HepG2 (cell line): ENCODE measurements around the gene NID1. TPM values are rescaled to one million over a fixed set of nuclear protein-coding genes. Genes with fewer than 3 reads are reported as not detected.

Experiments used
- ATAC-seq: fragments of 200-7000 bp; cut with Tn5 transposase; 3 replicates; pipeline ENCODE4 v1.9.1; 2020; ENCODE audit warnings: mild to moderate bottlenecking, moderate library complexity
- BruUV-seq: library from RNA; stranded (reverse); fragments of 400-500 nt; replicated peaks from 2 replicates; lab custom pipeline; 2021; lab: Mats Ljungman, UMichigan
- CTCF ChIA-PET: fragments of 300-600 bp; formaldehyde crosslinking; extraction: SDS; loops from one replicate; lab custom pipeline; 2021; ENCODE audit warnings: low total read pairs, inconsistent platforms, low intra/inter-chr PET ratio; lab: Yijun Ruan, JAX
- POLR2A ChIA-PET: fragments of 350-600 bp; sonication (Branson Sonifier 250); formaldehyde crosslinking; loops from one replicate; lab custom pipeline; 2020; ENCODE audit warnings: antibody characterized with exemption, inconsistent platforms; lab: Yijun Ruan, JAX
- DNase-seq: peaks from one replicate; pipeline ENCODE4 v3.0.0-alpha.2; 2015; ENCODE audit warnings: low spot score
- FAIRE-seq: peaks from 3 replicates; lab custom pipeline; 2011; peaks lifted over from hg19 to GRCh38; lab: Jason Lieb, UNC
- H2AFZ ChIP-seq: one replicate; pipeline ENCODE4 v1.6.1; 2011; ENCODE audit warnings: low read length, inconsistent platforms
- H3K27ac ChIP-seq: fragments of 300-600 bp; 3 replicates; pipeline ENCODE4 v1.8.0; 2011; ENCODE audit warnings: mixed run types, mild to moderate bottlenecking, mixed read lengths, low read length, inconsistent platforms; ENCODE audit not compliant: insufficient read depth; ENCODE audit errors: extremely low read length
- H3K27me3 ChIP-seq, 2 experiments: fragments of 200-600 bp in 1 of 2; 2 replicates in 1 of 2; 3 replicates in 1 of 2; pipeline versions ENCODE4 v1.6.0 to v1.8.0; 2011; ENCODE audit warnings: low read length in 2 of 2, mild to moderate bottlenecking in 2 of 2, moderate library complexity in 2 of 2, inconsistent platforms in 1 of 2; ENCODE audit not compliant: insufficient read depth in 2 of 2, control insufficient read depth in 1 of 2
- H3K36me3 ChIP-seq, 2 experiments: fragments of 200-600 bp in 1 of 2; replicated peaks in 1 of 2; 2 replicates in 1 of 2; 3 replicates in 1 of 2; pipeline versions ENCODE4 v1.5.1 to v1.8.0; 2011; ENCODE audit warnings: low read length in 2 of 2, inconsistent platforms in 1 of 2; ENCODE audit not compliant: insufficient read depth in 2 of 2, control insufficient read depth in 1 of 2
- H3K4me1 ChIP-seq: 2 replicates; pipeline ENCODE4 v1.5.1; 2012; ENCODE audit warnings: low read length, inconsistent platforms; ENCODE audit not compliant: insufficient read depth
- H3K4me2 ChIP-seq: 2 replicates; pipeline ENCODE4 v1.6.0; 2011; ENCODE audit warnings: low read depth, low read length, inconsistent platforms
- H3K4me3 ChIP-seq, 3 experiments: fragments of 200-600 bp in 1 of 3; sonication (generic), shearing (Covaris generic) in 1 of 3; replicated peaks in 1 of 3; 2 replicates each; pipeline ENCODE4 v1.5.1; 2011 to 2016; ENCODE audit warnings: low read length in 3 of 3, inconsistent platforms in 2 of 3, low read depth in 2 of 3, mild to moderate bottlenecking in 2 of 3, control low read depth in 1 of 3, mixed read lengths in 1 of 3; ENCODE audit not compliant: insufficient read depth in 1 of 3
- H3K79me2 ChIP-seq: one replicate; pipeline ENCODE4 v1.6.1; 2011; ENCODE audit warnings: low read length, inconsistent platforms; ENCODE audit not compliant: insufficient read depth
- H3K9ac ChIP-seq: 2 replicates; pipeline ENCODE4 v1.6.0; 2011; ENCODE audit warnings: mild to moderate bottlenecking, low read depth, low read length, inconsistent platforms; ENCODE audit not compliant: insufficient read depth
- H3K9me3 ChIP-seq: 2 replicates; pipeline ENCODE4 v1.5.1; 2012; ENCODE audit warnings: mild to moderate bottlenecking, low read length
- H4K20me1 ChIP-seq: 2 replicates; pipeline ENCODE4 v1.6.0; 2011; ENCODE audit warnings: inconsistent platforms, mild to moderate bottlenecking, low read length, moderate library complexity; ENCODE audit not compliant: insufficient read depth
- BCL6 ChIP-seq: IDR thresholded peaks from 2 replicates; pipeline ENCODE4 v1.6.1; 2016; ENCODE audit warnings: missing genetic modification reagents, missing compliant biosample characterization
- ELF1 ChIP-seq: sonication (generic); formaldehyde crosslinking; IDR thresholded peaks from 2 replicates; pipeline ENCODE4 v1.4.0; 2020; ENCODE audit warnings: missing genetic modification reagents
- FOXA3 ChIP-seq: IDR thresholded peaks from 2 replicates; pipeline ENCODE4 v1.6.1; 2016; ENCODE audit warnings: missing genetic modification reagents, missing compliant biosample characterization
- NCOA2 ChIP-seq: sonication (generic); formaldehyde crosslinking; IDR thresholded peaks from 2 replicates; pipeline ENCODE4 v1.8.0; 2022; ENCODE audit warnings: inconsistent platforms
- PAF1 ChIP-seq: IDR thresholded peaks from 2 replicates; pipeline ENCODE4 v1.6.1; 2016; ENCODE audit warnings: missing genetic modification reagents, missing compliant biosample characterization
- PBX3 ChIP-seq: sonication (generic); formaldehyde crosslinking; IDR thresholded peaks from 2 replicates; pipeline ENCODE4 v1.8.1; 2023; ENCODE audit warnings: missing genetic modification reagents, inconsistent platforms, borderline replicate concordance
- RCOR2 ChIP-seq: IDR thresholded peaks from 2 replicates; pipeline ENCODE4 v1.6.1; 2016; ENCODE audit warnings: missing biosample characterization, missing genetic modification reagents
- RNF219 ChIP-seq: sonication (generic); formaldehyde crosslinking; IDR thresholded peaks from 2 replicates; pipeline ENCODE4 v1.5.0; 2020; ENCODE audit warnings: mild to moderate bottlenecking, missing genetic modification reagents
- SMAD3 ChIP-seq: sonication (generic); formaldehyde crosslinking; IDR thresholded peaks from 2 replicates; pipeline ENCODE4 v1.4.0; 2020; ENCODE audit warnings: missing genetic modification reagents
- SOX13 ChIP-seq, 3 experiments: fragments of 450-650 bp in 1 of 3; sonication (generic) in 1 of 3; formaldehyde crosslinking in 1 of 3; IDR thresholded peaks in 2 of 3; conservative IDR thresholded peaks in 1 of 3; 2 replicates each; pipeline versions ENCODE4 v1.5.0 to v1.6.1; 2016 to 2020; ENCODE audit warnings: antibody characterized with exemption in 1 of 3, mild to moderate bottlenecking in 1 of 3, missing compliant biosample characterization in 1 of 3, missing genetic modification reagents in 1 of 3, moderate library complexity in 1 of 3
- SOX5 ChIP-seq: IDR thresholded peaks from 2 replicates; pipeline ENCODE4 v1.6.1; 2016; ENCODE audit warnings: borderline replicate concordance
- SOX6 ChIP-seq, 2 experiments: fragments of 450-650 bp in 1 of 2; sonication (generic) in 1 of 2; formaldehyde crosslinking in 1 of 2; IDR thresholded peaks; 2 replicates each; pipeline versions ENCODE4 v1.4.0 to v1.6.1; 2017 to 2020; ENCODE audit warnings: antibody characterized with exemption in 1 of 2, mild to moderate bottlenecking in 1 of 2, missing genetic modification reagents in 1 of 2
- ZNF362 ChIP-seq: sonication (generic); formaldehyde crosslinking; IDR thresholded peaks from 2 replicates; pipeline ENCODE4 v1.4.0; 2020; ENCODE audit warnings: missing genetic modification reagents, mild to moderate bottlenecking, borderline replicate concordance
- ZNF451 ChIP-seq: sonication (generic); formaldehyde crosslinking; IDR thresholded peaks from 2 replicates; pipeline ENCODE4 v1.5.0; 2020; ENCODE audit warnings: mild to moderate bottlenecking, missing genetic modification reagents
- ZNF619 ChIP-seq: sonication (generic); formaldehyde crosslinking; IDR thresholded peaks from 2 replicates; pipeline ENCODE4 v1.4.0; 2020; ENCODE audit warnings: mild to moderate bottlenecking, missing genetic modification reagents
- ZNF740 ChIP-seq: sonication (generic); formaldehyde crosslinking; IDR thresholded peaks from 2 replicates; pipeline ENCODE4 v1.4.0; 2020; ENCODE audit warnings: missing genetic modification reagents
- ZNF816 ChIP-seq: sonication (generic); formaldehyde crosslinking; IDR thresholded peaks from 2 replicates; pipeline ENCODE4 v1.8.0; 2022; ENCODE audit warnings: missing genetic modification reagents, mild to moderate bottlenecking, borderline replicate concordance
- WGBS: methylation state at CpG from one replicate; pipeline ENCODE4 v1.1.6; 2017; ENCODE audit warnings: low lambda C conversion rate; 5-methylcytosine and 5-hydroxymethylcytosine counted together
- in situ Hi-C: cut with HindIII; loops from 2 replicates; pipeline ENCODE4 v1.10.0; 2017; ENCODE audit warnings: low pct_unique_long_range_greater_than_20kb; ENCODE audit not compliant: extremely low pct_ligation_motif_present
- intact Hi-C: fragments of 100-400 bp; cut with micrococcal nuclease; formaldehyde crosslinking; loops from one replicate; pipeline ENCODE4 v1.10.0; 2022; ENCODE audit not compliant: unreplicated experiment
- polyA plus RNA-seq, 8 experiments: library from polyadenylated mRNA; depleted of rRNA in 3 of 8; stranded (reverse) in 7 of 8; unstranded in 1 of 8; fragments of >200 nt; fragmentation: Illumina TruSeq in 4 of 8; extraction: Trizol in 4 of 8; gene quantifications; 2 replicates each; pipeline versions ENCODE4 v1.2.1 to v1.2.3, GENCODE V29; 2011 to 2016; ENCODE audit warnings: low read depth in 4 of 8, missing spikeins in 1 of 8, mixed read lengths in 1 of 8; ENCODE audit not compliant: insufficient read depth in 1 of 8
- total RNA-seq, 5 experiments: library from RNA; depleted of rRNA; stranded (reverse); fragments of >200 nt; fragmentation: Illumina TruSeq; extraction: Trizol; gene quantifications; 2 replicates each; pipeline ENCODE4 v1.2.3, GENCODE V29; 2016; ENCODE audit warnings: low read depth in 1 of 5

The NID1 gene
- total and polyA plus RNA-seq, 2 of the 13 experiments (the other 11 are each of a cell fraction or from before 2014, with no cell fraction given), result 50.2 to 56.1 TPM

- H3K79me2 ChIP-seq, result no peaks in the 10 kb centered on the region
- no peak overlapping the region for H2AFZ ChIP-seq
- no peak overlapping the region for H3K27ac ChIP-seq
- peak; percentile 22; the same call in 2 of the 3 replicates for ATAC-seq
- H3K27me3 ChIP-seq, result peaks cover 0 to 10% of the 10 kb centered on the region in 2 experiments; a peak in 2 of 5 replicates
- in situ Hi-C loops (no loop called here), intact Hi-C loops (no loop called here)
- BruUV-seq, result no TSS peak
- no peak for FAIRE-seq
- H3K4me2 ChIP-seq, result peak overlapping the region; percentile 32
- H4K20me1 ChIP-seq, result no peaks in the 10 kb centered on the region
- H3K9ac ChIP-seq, result no peak overlapping the region
- WGBS, result 13% methylated on average over 8 of the region's 8 CpGs
- H3K36me3 ChIP-seq, result no peaks in the 10 kb centered on the region
- CTCF ChIA-PET, result no interaction called here
- no peak overlapping the region for H3K4me3 ChIP-seq
- H3K4me1 ChIP-seq, result peaks cover 16% of the 10 kb centered on the region
- H3K9me3 ChIP-seq, result no peaks in the 10 kb centered on the region
- POLR2A ChIA-PET, result no interaction called here
- DNase-seq, result no peak
- TF ChIP-seq RCOR2 (CRISPR knock-in tag) (no peak), SMAD3 (CRISPR knock-in tag) (no peak), NCOA2 (CRISPR knock-in tag) (peak; percentile 35; the same call in 1 of the 2 replicates), ZNF362 (CRISPR knock-in tag) (no peak), SOX6 (IDR thresholded peaks at IDR 0.05) (no peak), SOX6 (CRISPR knock-in tag; IDR thresholded peaks at IDR 0.05) (peak; percentile 74), PAF1 (CRISPR knock-in tag) (no peak), ZNF619 (CRISPR knock-in tag) (no peak), BCL6 (peak; percentile 41; the same call in 1 of the 2 replicates), ZNF740 (CRISPR knock-in tag) (no peak), RNF219 (no peak), SOX13 (IDR thresholded peaks at IDR 0.05) (no peak), SOX13 (CRISPR knock-in tag; conservative IDR thresholded peaks at IDR 0.05 in 1 of 2, IDR thresholded peaks at IDR 0.05 in 1 of 2) (peak in 1 of 2 experiments; percentile 90; a peak in 2 of 4 replicates), SOX5 (CRISPR knock-in tag) (peak; percentile 84; the same call in 1 of the 2 replicates), PBX3 (CRISPR knock-in tag) (no peak), ZNF451 (CRISPR knock-in tag) (no peak), ELF1 (no peak), FOXA3 (CRISPR knock-in tag) (peak; percentile 15; the same call in 1 of the 2 replicates), ZNF816 (no peak)
Measured at GRCh38 chr1:236083650-236084385, 18.9 kb upstream of the NID1 start.
